ENCODE results near the gene SLC25A46.
"Not testable (repeated sequence)": the region's sequence is repeated elsewhere in the genome, so short reads cannot be mapped to it uniquely, and the experiment has no call there.

SLC25A46 gene

GRCh38 chr5:110757118-110757729 lies 18.4 kb downstream of the SLC25A46 start:
- DNase-seq: peak; percentile 33 to 65

GRCh38 chr5:110760158-110760557 lies 21.4 kb downstream of the SLC25A46 start:
- DNase-seq: peak in 1 of 2 donors; percentile 45

GRCh38 chr5:110768138-110768860 lies 29.5 kb downstream of the SLC25A46 start:
- DNase-seq: no peak

- no peak for DNase-seq
Observed at GRCh38 chr5:110769000-110769681, 30.3 kb downstream of the SLC25A46 start.

GRCh38 chr5:110770286-110770685 lies 31.5 kb downstream of the SLC25A46 start:
- no peak for DNase-seq

- DNase-seq: no peak
Observed at GRCh38 chr5:110784901-110785300, 46.1 kb downstream of the SLC25A46 start.

GRCh38 chr5:110785356-110785755 lies 46.5 kb downstream of the SLC25A46 start:
- DNase-seq: no peak

- not testable (repeated sequence) for DNase-seq
Observed at GRCh38 chr5:110788006-110788405, 49.2 kb downstream of the SLC25A46 start.

GRCh38 chr5:110790673-110791072 lies 51.9 kb downstream of the SLC25A46 start:
- DNase-seq: no peak

- no peak for DNase-seq
Observed at GRCh38 chr5:110802998-110803397, 64.2 kb downstream of the SLC25A46 start.

- no peak for DNase-seq
Observed at GRCh38 chr5:110803467-110804326, 64.9 kb downstream of the SLC25A46 start.

- DNase-seq: no peak
Observed at GRCh38 chr5:110807169-110807568, 68.4 kb downstream of the SLC25A46 start.

- no peak for DNase-seq
Observed at GRCh38 chr5:110809006-110809405, 70.2 kb downstream of the SLC25A46 start.
